ENCODE data around the gene ZNG1A.
A peak's percentile ranks its signal among the peaks of the same experiment; 100 is the strongest.
"Not testable (repeated sequence)": the region's sequence is repeated elsewhere in the genome, so short reads cannot be mapped to it uniquely, and the experiment has no call there.

The ZNG1A gene

GRCh38 chr9:94992-95391 is 83.9 kb downstream of the ZNG1A start:
- not testable (repeated sequence) for DNase-seq (ENCODE audit: low spot score)

DNA sequence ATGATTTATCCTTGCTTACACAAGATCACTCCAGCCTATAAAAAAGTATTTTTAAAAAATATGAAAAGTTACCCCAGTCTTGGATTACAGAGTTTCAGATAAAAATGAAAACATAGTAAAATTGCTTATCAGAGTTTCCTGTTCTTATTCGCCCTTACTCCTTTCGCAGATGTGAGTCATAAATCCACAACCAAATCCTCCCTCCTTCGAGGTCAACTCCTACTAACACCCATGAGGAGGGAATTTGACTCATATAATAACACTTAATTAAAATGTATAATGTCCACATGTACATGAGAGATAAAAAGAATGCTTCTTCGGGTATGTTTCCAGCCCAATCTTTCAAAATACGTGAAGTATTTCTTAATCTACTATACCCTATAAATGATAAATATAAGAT is 84.5 kb downstream of the ZNG1A start:
- not testable (repeated sequence) for DNase-seq (ENCODE audit: low spot score)

- DNase-seq (ENCODE audit: low spot score) = not testable (repeated sequence)
These were observed 84.9 kb downstream of the ZNG1A start for GRCh38 chr9:93909-94308.

- DNase-seq (ENCODE audit: low spot score) = not testable (repeated sequence)
These were observed 88.0 kb downstream of the ZNG1A start for GRCh38 chr9:90851-91250.

- DNase-seq (ENCODE audit: low spot score) = not testable (repeated sequence)
These were observed 90.3 kb downstream of the ZNG1A start for GRCh38 chr9:88396-89037.

DNA sequence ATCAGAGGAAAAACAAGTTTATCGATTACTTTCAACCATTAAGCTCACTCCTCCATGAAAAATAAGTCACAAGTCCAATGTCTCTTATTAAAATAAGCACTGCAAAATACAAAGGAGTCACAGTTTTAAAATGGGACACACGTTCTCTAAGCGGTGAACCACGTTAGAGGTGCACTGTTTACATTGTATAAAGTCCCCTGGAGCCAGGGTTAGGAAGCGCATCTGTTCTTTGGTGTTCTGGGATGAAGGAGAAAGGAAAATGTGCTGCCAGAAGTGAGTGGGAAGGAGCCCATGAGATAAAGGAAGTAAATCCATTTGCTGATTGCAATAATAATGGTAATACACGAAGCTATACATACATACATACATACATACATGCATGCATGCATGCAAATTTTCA is 91.0 kb downstream of the ZNG1A start:
- not testable (repeated sequence) for DNase-seq (ENCODE audit: low spot score)

DNA sequence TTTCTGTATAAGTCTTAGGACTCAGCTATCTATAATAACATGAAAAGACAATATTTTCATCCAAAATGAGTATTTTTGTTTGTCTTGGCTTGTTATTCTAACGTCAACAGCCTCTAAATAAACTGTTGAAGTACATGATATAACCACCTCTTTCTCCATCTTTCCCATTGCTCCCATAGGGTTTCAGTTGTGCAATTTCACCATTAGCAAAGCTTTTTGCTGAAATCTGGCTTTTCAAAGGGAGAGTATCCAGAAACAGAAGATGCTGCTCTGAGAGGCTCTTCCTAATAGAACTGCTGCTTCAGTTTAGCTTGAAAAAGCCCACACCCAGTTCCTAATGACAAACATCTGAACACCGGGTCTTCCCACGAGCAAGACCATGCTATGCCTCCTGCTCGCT is 91.8 kb downstream of the ZNG1A start:
- DNase-seq (ENCODE audit: low spot score) = not testable (repeated sequence)

DNA sequence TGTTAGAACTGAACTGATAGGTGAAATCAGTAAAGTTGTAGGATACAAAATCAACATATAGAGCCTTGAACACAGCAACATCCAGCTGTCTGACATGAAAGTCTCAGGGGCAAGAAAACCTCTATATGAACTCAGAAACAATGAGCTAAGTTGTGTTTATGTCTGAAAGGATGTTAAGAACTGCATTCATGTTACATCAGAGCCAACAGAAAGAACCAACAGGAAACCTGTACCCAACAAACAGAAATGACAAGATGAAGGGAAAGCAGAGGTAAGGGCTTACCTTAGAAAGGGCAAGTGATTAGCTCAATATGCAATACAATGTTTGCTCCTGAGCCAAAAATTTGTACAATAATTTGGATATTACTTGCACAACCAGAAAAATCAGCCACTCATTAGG is 92.2 kb downstream of the ZNG1A start:
- not testable (repeated sequence) for DNase-seq (ENCODE audit: low spot score)

GRCh38 chr9:82932-83689 is 95.7 kb downstream of the ZNG1A start:
- DNase-seq (ENCODE audit: low spot score) = not testable (repeated sequence)

- DNase-seq (ENCODE audit: low spot score) = not testable (repeated sequence)
These were observed 100.5 kb downstream of the ZNG1A start for GRCh38 chr9:78333-78732.

DNA sequence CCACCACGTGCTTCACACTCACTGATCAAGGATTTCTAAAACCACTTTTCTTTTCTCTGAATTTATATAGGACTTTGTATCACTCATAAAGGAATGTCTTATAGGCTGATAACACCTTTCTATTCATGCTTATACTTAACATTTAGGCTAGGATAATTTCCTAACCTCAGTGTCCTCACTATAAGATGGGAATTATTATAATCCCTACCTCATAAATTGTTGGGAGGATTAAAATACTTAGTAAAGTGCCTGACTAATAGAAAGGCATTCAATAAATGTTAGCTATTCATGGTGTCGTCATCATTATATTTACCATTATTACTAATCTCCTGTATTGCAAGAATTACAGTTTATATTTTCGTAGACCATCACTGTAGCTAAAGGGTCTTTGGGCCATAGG is 102.5 kb downstream of the ZNG1A start:
- not testable (repeated sequence) for DNase-seq (ENCODE audit: low spot score)

GRCh38 chr9:73900-74525 is 104.8 kb downstream of the ZNG1A start:
- DNase-seq (ENCODE audit: low spot score) = not testable (repeated sequence)

GRCh38 chr9:73076-73899 is 105.6 kb downstream of the ZNG1A start:
- DNase-seq (ENCODE audit: low spot score) = peak; percentile 50
